ENCODE measurements around the gene CD1E.

DNA sequence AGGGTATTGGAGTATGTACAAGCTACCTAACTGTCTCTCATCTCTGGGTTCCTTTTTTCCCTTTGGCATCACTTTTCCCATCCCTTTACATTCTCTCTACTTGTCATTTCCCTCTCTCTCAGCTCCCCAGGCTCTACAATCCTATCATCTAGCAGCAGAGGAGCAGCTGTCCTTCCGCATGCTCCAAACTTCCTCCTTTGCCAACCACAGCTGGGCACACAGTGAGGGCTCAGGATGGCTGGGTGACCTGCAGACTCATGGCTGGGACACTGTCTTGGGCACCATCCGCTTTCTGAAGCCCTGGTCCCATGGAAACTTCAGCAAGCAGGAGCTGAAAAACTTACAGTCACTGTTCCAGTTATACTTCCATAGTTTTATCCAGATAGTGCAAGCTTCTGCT, 561 bp downstream of the CD1E start:
- no peak for TF ChIP-seq POLR2A (IDR thresholded peaks at IDR 0.05)
- TF ChIP-seq, protein P1, sequence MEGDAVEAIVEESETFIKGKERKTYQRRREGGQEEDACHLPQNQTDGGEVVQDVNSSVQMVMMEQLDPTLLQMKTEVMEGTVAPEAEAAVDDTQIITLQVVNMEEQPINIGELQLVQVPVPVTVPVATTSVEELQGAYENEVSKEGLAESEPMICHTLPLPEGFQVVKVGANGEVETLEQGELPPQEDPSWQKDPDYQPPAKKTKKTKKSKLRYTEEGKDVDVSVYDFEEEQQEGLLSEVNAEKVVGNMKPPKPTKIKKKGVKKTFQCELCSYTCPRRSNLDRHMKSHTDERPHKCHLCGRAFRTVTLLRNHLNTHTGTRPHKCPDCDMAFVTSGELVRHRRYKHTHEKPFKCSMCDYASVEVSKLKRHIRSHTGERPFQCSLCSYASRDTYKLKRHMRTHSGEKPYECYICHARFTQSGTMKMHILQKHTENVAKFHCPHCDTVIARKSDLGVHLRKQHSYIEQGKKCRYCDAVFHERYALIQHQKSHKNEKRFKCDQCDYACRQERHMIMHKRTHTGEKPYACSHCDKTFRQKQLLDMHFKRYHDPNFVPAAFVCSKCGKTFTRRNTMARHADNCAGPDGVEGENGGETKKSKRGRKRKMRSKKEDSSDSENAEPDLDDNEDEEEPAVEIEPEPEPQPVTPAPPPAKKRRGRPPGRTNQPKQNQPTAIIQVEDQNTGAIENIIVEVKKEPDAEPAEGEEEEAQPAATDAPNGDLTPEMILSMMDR (IDR thresholded peaks at IDR 0.05 in 4 of 5, conservative IDR thresholded peaks at IDR 0.05 in 1 of 5): no peak

All from gastrocnemius medialis (tissue), 4 donors.